ENCODE results near the gene TBC1D22A.
"Not testable (repeated sequence)": the region's sequence is repeated elsewhere in the genome, so short reads cannot be mapped to it uniquely, and the experiment has no call there.

The TBC1D22A gene

DNA sequence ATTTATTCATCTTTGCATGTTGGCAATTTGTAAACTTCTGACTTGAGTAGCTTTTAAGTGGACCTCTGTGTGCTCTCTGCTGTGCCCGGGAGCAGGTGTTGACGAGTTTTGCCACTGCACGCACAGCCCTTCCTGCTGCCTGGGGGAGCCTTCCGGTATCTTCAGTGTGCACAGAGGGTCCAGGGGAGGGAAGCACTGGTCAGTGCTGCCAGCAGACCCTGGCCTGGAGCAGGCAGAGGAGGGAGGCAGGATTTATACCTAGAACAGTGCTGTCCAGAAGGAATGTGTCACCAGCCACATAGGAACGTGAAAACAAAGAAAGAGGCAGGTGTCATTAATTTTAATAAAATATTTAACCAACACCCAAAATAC, 403.6 kb downstream of the TBC1D22A start:
- peak in 1 of 2 experiments; percentile 42 for DNase-seq

DNA sequence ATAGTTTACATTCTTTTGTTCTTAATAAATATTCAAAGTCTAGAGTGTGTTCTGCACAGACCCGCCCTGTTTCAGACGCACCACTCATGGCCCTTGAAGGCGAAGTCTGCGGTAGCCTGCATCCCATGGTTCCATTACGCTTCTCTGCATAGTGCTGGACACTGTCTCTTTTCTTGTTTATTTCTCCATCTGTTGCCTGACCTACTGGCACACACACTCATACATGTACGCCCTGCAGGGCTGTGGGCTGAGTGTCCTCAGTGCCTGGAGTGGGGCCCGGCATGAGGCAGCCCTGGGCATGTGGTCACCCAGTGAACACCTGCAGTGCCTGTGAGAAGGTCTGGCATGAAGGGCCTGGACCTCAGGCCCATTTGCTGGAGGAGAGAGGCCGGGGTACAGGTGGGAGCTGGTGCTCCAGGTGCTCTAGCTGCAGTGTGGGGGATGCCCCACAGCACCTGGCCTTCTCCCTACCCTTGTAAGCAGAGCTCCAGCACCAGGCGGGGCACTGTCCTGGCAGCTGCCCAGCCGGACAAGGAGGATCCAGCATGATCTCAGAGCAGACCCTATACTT, 404.1 kb downstream of the TBC1D22A start:
- DNase-seq = no peak

DNA sequence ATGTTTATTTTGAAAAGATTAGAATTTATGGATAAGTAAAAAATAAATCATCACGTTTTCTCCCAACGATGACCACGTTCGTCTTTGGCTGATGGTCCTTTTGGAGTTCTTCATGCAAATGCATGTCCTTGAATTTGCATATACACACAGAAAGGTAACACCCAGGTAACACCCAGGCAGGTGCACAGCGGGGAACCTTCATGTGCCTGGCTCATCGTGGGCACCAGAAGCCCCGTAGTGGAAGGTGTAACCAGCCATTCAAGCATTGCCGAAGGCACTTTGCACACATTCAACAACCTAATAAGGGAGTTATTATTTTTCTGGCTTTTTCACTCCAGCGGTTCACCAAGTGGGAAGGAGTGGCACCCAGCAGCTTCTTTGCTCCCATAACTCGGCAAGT, 404.6 kb downstream of the TBC1D22A start:
- no peak for DNase-seq

DNA sequence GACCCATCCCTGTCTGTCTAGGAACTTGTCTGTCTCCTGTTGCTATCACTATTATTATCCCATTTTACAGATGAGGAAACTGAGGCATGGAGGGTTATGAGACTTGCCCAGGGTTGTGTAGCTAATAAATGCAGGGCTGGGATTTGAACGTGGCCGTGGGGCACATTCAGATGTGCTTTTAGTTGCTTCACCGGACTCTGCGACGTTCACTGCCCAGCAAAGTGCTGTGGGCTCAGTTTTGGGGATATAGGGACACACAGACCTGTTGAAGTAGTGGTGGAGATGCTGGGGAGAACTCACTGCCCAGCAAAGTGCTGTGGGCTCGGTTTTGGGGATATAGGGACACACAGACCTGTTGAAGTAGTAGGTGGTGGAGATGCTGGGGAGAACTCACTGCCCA, 405.5 kb downstream of the TBC1D22A start:
- DNase-seq = not testable (repeated sequence)

DNA sequence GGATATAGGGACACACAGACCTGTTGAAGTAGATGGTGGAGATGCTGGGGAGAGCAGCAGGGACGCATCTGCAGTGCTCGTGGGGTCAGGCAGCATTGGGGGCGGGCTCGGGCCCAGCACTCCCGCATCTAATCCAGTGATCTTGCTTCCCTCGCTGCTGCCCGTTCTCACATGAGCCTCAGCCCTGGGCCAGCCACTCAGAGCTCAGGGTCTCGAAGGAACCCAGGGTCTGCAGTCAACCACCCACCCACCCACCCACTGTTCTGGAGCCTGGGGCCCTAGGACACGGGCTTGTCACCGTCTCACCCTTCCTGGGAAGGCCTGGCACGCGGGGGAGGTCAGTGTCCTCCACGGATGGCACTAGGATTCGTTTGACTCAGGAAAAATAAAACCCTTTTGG, 406.0 kb downstream of the TBC1D22A start:
- no peak for DNase-seq

DNA sequence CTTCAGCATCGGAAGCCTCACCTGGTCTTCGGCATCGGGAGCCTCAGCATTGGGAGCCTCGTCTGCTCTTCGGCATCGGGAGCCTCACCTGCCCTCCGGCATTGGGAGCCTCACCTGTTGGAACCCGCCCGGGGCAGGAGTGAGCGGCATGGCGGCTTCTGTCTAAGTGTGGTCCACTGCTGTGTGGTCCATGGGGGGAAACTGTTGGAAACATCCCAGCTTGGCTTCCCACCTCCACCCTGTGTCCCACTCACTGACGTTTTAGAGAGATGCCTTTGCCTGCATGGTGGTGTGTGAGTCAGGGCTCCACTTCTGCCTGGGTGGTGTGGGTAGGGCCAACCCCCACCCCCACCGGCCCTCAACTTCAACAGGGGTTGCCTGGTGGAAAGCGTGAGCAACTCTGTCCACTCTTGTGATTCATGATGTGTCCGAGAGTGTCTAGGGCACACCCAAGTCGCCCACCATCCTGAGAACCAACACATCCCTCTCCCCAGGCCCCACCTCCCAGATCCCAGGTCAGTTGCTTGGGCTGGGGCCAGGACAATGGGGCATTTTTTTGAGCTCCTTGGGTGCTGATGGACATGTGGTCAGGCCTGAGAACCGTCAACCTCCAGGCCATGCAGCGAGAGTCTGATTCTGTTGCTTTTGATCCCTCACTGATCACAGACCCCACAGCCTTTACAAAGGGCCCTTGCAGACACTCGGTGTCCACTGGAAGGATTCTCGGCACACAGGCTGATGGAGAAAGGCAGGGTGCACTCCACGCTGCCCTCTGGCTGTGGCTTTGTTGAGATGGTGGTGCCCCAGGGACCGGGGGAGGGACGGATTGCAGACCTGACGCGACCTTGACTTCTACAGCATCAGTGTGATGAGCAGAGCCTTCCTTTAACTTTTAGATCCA, 406.7 kb downstream of the TBC1D22A start:
- DNase-seq = no peak

DNA sequence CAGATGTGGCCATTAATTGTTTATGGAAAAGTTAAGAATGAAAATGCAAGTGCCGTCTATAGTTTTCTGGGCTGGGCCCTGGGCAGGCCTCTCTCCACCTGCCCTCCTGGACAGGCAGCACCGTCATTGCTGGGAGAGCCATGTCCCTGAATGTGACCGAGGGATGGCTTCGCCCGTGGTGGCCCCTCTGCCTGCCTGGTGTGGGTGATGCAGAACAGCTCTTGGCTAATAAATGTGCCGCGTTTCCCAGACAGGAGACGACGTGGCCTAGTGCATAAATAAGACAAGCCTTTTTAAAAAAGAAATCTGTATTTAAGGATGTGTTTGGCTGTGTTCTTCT, 407.3 kb downstream of the TBC1D22A start:
- DNase-seq = no peak

DNA sequence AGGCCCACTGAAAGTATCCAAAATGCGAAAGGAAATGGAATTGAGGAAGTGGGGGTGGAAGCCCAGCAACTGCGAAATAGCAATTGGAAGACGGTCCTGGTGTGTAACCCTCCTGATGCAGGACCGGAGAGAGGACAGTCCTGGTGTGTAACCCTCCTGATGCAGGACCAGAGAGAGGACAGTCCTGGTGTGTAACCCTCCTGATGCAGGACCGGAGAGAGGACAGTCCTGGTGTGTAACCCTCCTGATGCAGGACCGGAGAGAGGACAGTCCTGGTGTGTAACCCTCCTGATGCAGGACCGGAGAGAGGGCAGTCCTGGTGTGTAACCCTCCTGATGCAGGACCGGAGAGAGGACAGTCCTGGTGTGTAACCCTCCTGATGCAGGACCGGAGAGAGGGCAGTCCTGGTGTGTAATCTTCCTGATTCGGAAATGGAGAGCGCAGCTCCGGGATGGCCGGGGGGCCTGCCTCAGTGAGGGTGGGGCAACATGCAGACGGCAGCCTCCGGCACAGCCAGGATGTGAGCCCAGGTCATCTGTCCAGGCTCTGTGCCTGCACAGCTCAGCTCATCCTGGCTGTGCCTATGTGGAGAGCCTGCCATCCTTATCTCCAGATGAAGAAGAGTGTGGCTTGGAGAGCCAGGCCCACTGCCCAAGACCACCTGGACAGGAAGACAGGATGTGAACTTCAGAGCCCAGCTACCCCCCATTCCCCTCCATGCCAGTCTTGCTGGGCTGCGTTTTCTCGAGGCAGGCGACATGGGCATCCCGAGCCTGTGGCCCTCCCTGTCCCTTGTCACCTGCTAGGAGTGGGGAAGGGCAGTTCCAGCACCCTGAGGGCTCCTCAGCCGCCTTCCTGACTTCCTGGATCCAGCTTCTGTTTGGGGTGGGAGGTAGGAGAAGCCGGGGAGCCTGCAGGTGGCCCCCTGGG, 408.3 kb downstream of the TBC1D22A start:
- not testable (repeated sequence) for DNase-seq

DNA sequence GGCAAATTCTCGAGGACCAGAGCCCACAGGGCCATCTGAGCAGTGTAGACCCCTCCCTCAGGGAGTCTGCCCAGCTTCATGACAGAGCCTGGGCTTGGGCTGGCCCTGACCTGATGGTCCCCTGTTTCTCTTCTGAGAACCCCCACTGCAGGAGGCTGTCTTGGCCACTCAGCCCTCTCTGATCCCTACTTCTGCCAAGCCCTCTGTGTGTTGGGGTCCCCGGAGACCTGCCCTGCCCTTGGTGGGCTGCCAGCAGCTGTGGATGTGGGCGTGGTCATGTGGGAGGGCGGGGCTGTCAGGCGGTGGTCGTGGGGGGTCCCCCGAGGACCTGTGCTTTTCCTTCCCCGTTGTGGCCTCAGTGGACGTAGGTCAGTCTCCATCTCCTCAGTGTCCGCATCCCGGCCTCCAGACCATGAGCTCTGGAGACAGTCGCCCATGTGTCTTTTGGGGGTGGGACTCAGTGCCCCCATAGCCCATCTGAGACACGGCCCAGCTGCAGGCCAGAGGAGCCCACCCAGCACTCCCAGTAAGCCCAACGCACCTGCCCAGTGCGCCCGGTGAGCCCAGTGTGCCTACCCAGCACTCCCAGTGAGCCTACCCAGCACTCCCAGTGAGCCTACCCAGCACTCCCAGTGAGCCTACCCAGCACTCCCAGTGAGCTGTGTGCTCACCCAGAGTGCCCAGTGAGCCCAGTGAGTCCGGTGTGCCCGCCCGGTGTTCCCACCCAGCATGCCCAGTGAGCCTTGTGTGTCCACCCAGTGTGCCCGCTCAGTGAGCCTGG, 409.2 kb downstream of the TBC1D22A start:
- DNase-seq = no peak

DNA sequence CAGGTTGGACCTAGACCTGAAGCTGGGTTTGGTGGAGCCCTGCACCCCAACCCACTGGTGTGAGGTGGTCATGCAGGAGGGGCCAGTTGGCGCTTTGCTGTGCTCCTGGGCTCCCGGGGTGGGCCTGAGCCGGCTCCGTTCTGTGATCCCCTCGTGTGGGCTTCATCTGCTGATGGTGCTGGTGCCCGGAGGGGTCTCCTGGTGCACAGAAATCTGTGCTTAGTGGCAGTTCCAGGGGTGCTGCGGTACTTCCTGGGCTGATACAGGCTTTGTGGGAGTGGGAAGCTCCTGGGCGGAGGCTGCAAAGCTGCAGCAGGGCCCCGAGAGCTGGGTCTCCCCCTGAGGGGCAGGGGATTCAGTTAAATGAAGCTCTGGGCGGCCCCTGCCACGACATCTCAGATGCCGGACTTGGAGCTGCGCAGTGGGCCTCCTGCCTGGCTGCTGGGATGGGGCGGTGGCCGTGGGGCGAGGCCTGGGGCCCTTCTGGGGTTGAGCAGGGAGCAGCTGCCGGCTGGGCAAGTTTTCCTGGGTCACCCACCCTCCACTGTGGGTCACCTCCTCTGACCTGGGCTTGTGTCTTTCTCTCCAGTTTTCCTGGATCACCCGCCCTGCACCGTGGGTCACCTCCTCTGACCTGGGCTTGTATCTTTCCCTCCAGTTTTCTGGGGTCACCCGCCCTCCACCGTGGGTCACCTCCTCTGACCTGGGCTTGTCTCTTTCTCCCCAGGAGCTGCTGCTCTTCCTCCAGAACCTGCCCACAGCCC, 410.5 kb downstream of the TBC1D22A start:
- DNase-seq = no peak

DNA sequence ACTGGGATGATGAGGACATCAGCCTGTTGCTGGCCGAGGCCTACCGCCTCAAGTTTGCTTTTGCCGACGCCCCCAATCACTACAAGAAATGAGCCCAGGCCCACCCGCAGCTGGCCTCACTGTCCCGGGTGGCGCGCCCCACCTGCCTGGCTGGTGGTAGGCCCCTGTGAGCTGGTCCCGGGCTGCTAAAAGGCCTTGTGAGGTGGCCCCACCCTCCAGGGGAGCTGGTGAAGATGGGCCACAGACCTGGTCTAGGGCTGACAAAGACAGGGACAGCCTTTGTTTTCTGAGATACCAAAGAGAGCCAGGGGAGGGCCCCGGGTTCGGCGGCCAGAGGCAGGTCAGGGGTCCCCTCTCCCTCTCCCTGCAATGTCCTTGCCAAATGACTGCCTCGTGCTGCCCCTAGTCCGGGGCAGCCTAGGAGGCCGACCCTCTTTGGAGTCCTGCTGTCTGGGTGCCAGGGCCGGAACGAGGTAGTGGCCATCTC, 411.1 kb downstream of the TBC1D22A start:
- DNase-seq = no peak

DNA sequence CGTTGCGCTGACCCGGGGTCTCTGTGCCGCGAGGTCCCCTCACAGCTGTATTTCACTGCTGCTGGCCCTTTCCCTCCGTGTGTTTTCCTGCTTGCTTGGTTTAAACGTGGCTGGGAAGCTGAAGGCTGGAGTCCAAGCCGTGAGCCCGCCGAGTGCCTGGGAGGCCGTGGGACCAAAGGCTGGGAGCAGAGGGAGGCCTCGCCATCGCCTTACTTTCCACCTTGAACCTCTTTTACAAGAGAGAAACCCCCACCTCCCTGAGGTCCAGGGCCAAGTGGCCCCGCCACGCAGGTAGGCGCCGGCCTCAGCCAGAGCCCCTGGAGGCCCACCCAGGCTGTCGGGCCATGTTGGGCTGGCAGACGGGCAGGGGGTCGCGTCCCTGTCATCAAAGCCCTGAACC, 411.6 kb downstream of the TBC1D22A start:
- DNase-seq = no peak

DNA sequence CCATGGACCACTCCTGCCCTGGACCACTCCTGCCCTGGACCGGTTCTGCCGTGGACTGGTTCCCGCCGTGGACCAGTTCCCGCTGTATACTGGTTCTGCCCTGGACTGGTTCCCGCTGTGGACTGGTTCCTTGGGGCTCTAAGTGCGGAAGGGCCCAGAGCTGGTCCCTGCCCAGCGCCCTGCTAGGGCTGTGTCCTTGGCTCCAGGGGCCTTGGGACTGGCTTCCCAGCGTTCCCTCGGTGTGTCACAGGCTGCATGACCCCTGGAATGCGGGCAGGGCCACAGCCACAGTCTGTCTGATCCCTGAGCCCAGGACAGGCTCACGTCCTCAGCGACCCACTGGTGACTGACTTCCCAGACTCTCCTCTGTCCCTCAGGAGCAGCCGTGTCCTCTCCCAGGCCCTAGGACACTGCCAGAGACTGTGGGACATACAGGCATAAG, 412.2 kb downstream of the TBC1D22A start:
- DNase-seq = no peak

DNA sequence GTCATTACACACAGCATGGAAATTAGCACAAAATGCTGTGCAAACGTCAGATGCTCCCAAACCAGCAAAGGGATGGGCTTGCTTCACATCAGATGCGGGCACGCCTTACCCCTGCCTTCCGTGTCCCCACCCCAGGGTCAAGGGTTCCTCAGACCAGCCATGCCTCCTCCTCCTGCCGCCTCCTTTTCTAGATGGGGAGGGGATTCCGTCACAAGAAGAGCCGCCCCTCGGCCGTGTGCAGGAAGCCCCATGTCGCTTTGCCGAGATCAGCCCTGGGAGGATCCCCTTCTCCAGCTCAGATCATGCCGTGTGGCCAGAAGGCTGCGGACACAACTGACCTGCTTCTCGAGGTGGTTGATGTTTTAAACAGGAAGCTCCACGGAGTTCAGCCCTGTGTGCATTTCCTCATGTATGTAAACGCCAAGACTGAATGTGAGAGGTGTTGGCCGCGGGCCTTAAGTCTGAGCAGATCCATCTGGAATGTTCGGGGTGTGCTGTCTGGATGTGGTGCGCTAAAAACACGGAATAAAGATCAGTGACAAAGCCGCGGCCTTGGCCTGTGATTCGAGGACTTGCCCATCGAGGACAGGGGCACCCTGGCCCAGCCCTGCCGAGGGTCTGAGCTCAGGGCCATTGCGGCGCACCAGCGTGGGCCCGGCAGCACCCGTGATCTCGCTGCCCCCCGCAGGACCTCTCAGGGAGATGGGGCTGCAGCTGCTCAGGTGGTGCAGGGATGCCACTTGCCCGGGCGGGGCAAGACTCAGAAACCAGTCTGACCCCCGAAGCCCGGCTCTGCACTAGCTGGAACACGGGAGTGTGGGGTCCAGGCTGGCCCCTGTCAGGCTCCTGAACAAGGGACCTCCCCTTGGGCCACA, 412.9 kb downstream of the TBC1D22A start:
- DNase-seq = no peak

DNA sequence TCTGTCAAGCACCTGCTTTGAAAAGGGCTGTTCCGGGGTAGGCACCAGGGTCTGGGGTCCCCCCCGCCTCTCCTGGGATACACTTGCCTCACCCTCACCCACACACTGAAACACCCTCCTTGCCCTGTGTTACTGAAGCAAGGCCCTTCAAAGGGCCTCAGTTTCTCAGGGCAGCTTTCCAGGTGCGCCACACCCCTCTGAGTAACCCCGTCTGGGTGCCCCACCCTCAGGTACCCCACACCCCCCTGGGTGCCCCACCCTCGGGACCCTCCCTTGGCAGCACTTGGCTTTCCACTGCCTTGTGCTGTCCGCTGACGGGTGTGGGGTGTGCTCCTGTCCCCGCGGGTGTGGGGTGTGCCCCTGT, 413.6 kb downstream of the TBC1D22A start:
- DNase-seq = no peak

DNA sequence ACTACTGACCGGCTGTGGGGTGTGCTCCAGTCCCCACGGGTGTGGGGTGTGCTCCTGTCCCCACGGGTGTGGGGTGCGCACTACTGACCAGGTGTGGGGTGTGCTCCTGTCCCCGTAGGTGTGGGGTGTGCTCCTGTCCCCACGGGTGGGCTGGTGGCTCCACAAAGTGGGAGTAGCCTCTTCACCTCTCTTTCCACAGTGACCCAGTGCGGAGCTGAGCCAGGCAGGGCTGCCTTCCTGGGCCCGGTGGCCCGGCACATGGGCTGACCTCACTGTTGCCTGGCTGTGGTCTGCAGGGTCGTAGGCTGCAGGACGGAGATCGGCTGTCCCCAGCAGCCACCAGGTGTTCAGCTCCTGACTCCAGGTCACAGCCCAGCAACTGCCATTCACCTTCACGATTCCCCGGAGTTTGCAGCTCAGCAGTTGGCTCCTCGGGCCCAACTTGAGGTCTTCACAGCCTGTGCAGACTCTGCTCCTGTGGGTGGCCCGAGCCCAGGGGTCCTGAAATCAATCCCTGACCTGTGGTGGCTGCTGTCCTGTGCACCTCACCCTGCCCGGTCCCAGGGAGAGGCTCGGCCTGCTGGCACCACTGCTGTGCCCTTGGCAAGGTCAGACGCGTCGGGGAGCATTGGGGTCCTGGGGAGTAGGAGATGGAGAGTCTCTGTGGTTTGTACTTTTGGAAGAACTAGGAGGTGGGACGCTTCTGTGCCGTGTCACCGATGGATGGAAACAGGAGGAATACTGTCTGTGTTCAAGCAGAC, 414.3 kb downstream of the TBC1D22A start:
- no peak for DNase-seq

DNA sequence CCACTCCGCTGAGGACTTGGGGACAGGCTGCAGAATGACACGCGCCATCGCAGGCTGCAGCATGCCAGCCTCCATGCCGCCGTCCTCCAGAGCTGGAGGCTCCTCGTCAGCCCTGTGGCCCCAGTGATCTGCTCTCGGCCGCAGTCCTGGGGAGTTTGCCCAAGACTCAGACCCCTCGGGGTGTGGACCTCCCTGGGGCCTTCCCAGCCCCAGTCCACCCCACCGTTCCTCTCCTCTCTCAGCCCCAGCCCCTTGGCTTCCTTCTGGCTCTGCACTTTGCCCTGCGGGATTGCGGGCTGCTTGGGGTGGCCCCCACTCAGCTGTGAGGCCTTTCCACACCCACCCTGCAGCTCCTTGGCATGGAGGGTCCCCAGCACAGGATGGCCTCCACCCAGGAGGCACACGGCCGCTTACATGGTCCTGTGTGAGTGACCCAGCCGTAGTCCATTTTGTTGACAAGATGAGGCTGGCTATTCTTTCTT, 414.9 kb downstream of the TBC1D22A start:
- DNase-seq = no peak

DNA sequence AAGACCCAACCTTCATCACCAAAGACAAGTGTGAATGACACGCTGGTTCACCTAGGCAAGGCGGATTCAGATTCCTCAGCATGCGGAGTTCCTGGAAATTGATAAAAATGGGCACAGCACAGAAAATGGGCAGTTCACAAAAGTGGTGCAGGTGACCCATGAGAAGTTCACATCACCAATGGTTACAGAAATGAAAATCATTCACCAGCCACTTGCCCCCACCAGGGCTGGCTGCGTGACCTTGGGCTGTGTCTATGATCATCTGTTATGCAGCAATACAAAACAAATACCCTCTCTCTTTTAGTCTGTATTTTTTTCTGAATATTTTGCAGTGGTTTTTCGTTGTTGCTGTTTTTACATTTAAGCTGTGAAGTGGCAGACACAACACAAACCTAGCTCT, 415.9 kb downstream of the TBC1D22A start:
- DNase-seq = no peak

DNA sequence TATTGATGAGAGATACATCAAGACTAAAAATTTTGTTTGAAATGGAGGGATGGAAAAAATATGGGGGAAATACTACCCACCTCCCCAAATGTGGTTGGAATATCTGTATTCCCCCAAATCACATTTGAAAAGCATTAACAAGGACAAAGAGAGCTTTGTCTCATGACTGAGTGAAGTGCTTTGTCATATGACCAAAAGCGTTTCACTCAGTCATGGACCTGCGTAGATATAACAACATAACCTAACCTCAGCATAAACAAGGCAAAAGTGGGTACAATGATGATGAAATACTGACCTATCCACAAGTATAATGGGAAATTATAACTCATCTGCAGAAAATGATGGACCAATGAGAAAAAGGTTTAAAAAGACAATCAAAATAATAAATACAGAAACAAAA, 418.3 kb downstream of the TBC1D22A start:
- no peak for DNase-seq

Measured in NCI-H2081 (cell line).